Keratinocyte (primary cell): Measurements from ENCODE around the gene NGF. TPM values are rescaled to one million over a fixed set of nuclear protein-coding genes. Genes with fewer than 3 reads are reported as not detected.
"Not testable (repeated sequence)": the region's sequence is repeated elsewhere in the genome, so short reads cannot be mapped to it uniquely, and the experiment has no call there.

Experiments
- DNase-seq: peaks from one replicate; pipeline ENCODE4 v3.0.0-alpha.2; 2011; ENCODE audit warnings: low read depth, missing footprints, low spot score
- FAIRE-seq: peaks from 2 replicates; lab custom pipeline; 2011; peaks lifted over from hg19 to GRCh38; lab: Jason Lieb, UNC
- H2AFZ ChIP-seq: 2 replicates; pipeline ENCODE4 v1.6.0; 2012; ENCODE audit warnings: low read length, control low read depth, inconsistent platforms; ENCODE audit not compliant: control insufficient read depth
- H3K27ac ChIP-seq: 2 replicates; pipeline ENCODE4 v1.5.1; 2011; ENCODE audit warnings: low read length; ENCODE audit not compliant: control insufficient read depth, insufficient read depth
- H3K27me3 ChIP-seq: 3 replicates; pipeline ENCODE4 v1.6.0; 2011; ENCODE audit warnings: low read length; ENCODE audit not compliant: control insufficient read depth, insufficient read depth; ENCODE audit errors: extremely low read depth
- H3K36me3 ChIP-seq, 2 experiments: 2 replicates in 1 of 2; 3 replicates in 1 of 2; pipeline ENCODE4 v1.5.1; 2011; ENCODE audit warnings: low read length in 2 of 2, mild to moderate bottlenecking in 1 of 2; ENCODE audit not compliant: control insufficient read depth in 2 of 2, insufficient read depth in 2 of 2; ENCODE audit errors: extremely low read depth in 1 of 2
- H3K4me1 ChIP-seq: 3 replicates; pipeline ENCODE4 v1.5.1; 2011; ENCODE audit warnings: low read length; ENCODE audit not compliant: control insufficient read depth, insufficient read depth; ENCODE audit errors: extremely low read depth
- H3K4me2 ChIP-seq: 3 replicates; pipeline ENCODE4 v1.6.0; 2011; ENCODE audit warnings: low read depth, low read length; ENCODE audit not compliant: control insufficient read depth, insufficient read depth; ENCODE audit errors: extremely low read depth
- H3K4me3 ChIP-seq, 3 experiments: fragments of 200-600 bp in 1 of 3; sonication (generic) in 1 of 3; 2 replicates in 2 of 3; 3 replicates in 1 of 3; pipeline ENCODE4 v1.5.1; 2011 to 2016; ENCODE audit warnings: low read length in 3 of 3, mild to moderate bottlenecking in 3 of 3, control low read depth in 2 of 3, inconsistent platforms in 1 of 3, low read depth in 1 of 3, mixed read lengths in 1 of 3, mixed run types in 1 of 3, moderate library complexity in 1 of 3; ENCODE audit not compliant: control insufficient read depth in 2 of 3, insufficient read depth in 2 of 3; ENCODE audit errors: extremely low read depth in 1 of 3
- H3K79me2 ChIP-seq: 2 replicates; pipeline ENCODE4 v1.6.0; 2012; ENCODE audit warnings: low read length; ENCODE audit not compliant: control insufficient read depth, insufficient read depth
- H3K9ac ChIP-seq: 3 replicates; pipeline ENCODE4 v1.6.0; 2011; ENCODE audit warnings: low read length; ENCODE audit not compliant: control insufficient read depth, insufficient read depth; ENCODE audit errors: extremely low read depth
- H3K9me1 ChIP-seq: 3 replicates; pipeline ENCODE4 v1.6.0; 2011; ENCODE audit warnings: low read length; ENCODE audit not compliant: control insufficient read depth, insufficient read depth; ENCODE audit errors: extremely low read depth
- H3K9me3 ChIP-seq: 2 replicates; pipeline ENCODE4 v1.5.1; 2012; ENCODE audit warnings: low read depth, low read length; ENCODE audit not compliant: control insufficient read depth
- H4K20me1 ChIP-seq: 3 replicates; pipeline ENCODE4 v1.6.0; 2011; ENCODE audit warnings: low read length; ENCODE audit not compliant: control insufficient read depth, insufficient read depth; ENCODE audit errors: extremely low read depth
- CTCF ChIP-seq, 3 experiments: IDR thresholded peaks in 1 of 3; conservative IDR thresholded peaks in 1 of 3; optimal IDR thresholded peaks in 1 of 3; 2 replicates in 2 of 3; 3 replicates in 1 of 3; pipeline versions ENCODE3 to v1.5.1; 2011; ENCODE audit warnings: low read length in 3 of 3, mild to moderate bottlenecking in 3 of 3, moderate library complexity in 2 of 3, control low read depth in 1 of 3, inconsistent platforms in 1 of 3; ENCODE audit not compliant: insufficient read depth in 2 of 3; ENCODE audit errors: extremely low read depth in 1 of 3
- EZH2 ChIP-seq: IDR thresholded peaks from one replicate; pipeline ENCODE4 v1.6.1; 2012; ENCODE audit warnings: inconsistent platforms, mild to moderate bottlenecking, low read length, moderate library complexity
- dilution Hi-C: fragments of 300-500 bp; cut with MboI; formaldehyde crosslinking; loops from one replicate; pipeline ENCODE4 v1.7.0; 2020; ENCODE audit warnings: low sequenced_read_pairs; ENCODE audit not compliant: extremely low pct_ligation_motif_present
- polyA plus RNA-seq, 5 experiments: library from polyadenylated mRNA; depleted of rRNA in 3 of 5; stranded (reverse) in 3 of 5; stranded (forward) in 1 of 5; unstranded in 1 of 5; fragments of >200 nt; gene quantifications; 1 replicate in 1 of 5; 2 replicates in 3 of 5; 3 replicates in 1 of 5; pipeline versions ENCODE4 v1.2.1 to v1.2.3, GENCODE V29; 2011 to 2012; ENCODE audit warnings: missing spikeins in 2 of 5, low read depth in 1 of 5, low replicate concordance in 1 of 5

NGF gene
- polyA plus RNA-seq, 1 donor (not counting 4 experiments of a cell fraction or from before 2014, with no cell fraction given): 1.2 TPM

DNA sequence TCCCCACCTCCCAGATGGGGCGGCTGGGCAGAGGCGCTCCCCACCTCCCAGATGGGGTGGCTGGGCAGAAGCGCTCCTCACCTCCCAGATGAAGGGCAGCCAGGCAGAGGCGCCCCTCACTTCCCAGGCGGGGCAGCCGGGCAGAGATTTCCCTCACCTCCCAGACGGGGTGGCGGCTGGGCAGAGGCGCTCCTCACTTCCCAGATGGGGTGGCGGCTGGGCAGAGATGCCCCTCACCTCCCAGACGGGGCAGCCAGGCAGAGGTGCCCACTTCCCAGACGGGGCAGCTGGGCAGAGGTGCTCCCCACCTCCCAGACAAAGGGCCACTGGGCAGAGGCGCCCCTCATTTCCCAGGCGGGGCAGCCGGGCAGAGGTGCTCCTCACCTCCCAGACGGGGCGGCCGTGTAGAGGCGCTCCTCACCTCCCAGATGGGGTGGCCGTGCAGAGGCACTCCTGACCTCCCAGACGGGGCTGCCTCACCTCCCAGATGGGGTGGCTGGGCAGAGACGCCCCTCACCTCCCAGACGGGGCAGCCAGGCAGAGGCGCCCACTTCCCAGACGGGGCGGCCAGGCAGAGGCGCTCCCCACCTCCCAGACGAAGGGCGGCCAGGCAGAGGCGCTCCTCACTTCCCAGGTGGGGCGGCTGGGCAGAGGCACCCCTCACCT, 21.9 kb upstream of the NGF start:
- H3K79me2 ChIP-seq, dilution Hi-C loops, H4K20me1 ChIP-seq, FAIRE-seq, H3K36me3 ChIP-seq, H3K9me1 ChIP-seq, H3K9ac ChIP-seq, H3K4me2 ChIP-seq, DNase-seq, H3K27ac ChIP-seq, H3K4me1 ChIP-seq, H3K4me3 ChIP-seq, H2AFZ ChIP-seq, H3K9me3 ChIP-seq, H3K27me3 ChIP-seq: not testable (repeated sequence)

GRCh38 chr1:115356356-115356755, 18.3 kb upstream of the NGF start:
- dilution Hi-C loops: no loop called here

More at GRCh38 chr1:115356356-115356755, 18.3 kb upstream of the NGF start:
- Histone ChIP-seq H2AFZ (no peak overlapping the region), H3K4me3 (no peak overlapping the region), H4K20me1 (no peaks in the 10 kb centered on the region), H3K4me2 (no peak overlapping the region), H3K9me1 (no peaks in the 10 kb centered on the region), H3K4me1 (no peaks in the 10 kb centered on the region), H3K27me3 (no peaks in the 10 kb centered on the region), H3K36me3 (no peaks in the 10 kb centered on the region), H3K79me2 (no peaks in the 10 kb centered on the region), H3K9me3 (no peaks in the 10 kb centered on the region), H3K9ac (no peak overlapping the region), H3K27ac (no peak overlapping the region)
- FAIRE-seq: no peak
- no peak for TF ChIP-seq EZH2
- TF ChIP-seq CTCF (optimal IDR thresholded peaks at IDR 0.05 in 1 of 3, IDR thresholded peaks at IDR 0.05 in 1 of 3, conservative IDR thresholded peaks at IDR 0.05 in 1 of 3; ENCODE audit: extremely low read depth in 1 of 3, insufficient read depth in 2 of 3, low read length in 3 of 3): no peak
- no peak for DNase-seq
